Measurements from ENCODE around the gene CST6.
"Not testable (repeated sequence)": the region's sequence is repeated elsewhere in the genome, so short reads cannot be mapped to it uniquely, and the experiment has no call there.

Gene CST6

DNA sequence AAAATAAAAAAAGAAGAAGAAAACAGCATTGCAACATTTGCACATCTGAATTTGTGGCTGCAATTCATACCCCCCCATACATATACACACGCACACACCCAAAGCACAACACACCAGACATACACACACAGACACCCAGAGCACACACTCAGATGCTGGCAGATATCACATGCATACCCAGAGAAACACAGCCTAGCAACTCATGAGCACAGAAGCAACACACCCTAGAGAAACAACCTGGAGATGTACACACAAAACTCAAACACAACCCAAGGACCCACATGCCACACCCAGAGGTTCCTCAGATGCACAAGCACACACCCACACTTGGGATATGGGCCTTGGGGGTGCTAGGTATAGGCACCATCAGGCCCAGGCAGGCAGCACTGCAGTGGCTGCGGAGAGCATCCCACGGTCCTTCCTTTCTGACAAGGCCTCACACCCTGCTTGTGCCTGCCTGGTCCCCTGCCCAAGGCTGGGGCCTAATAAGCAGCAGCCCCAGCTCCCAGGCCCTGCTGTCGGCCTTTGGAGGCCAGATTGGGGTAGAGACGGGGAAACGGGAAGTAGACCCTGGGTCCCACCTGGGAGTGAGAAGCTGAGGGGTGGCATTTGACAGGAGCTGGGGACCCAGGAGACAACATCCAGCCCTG, 3.1 kb downstream of the CST6 start:
- no peak for DNase-seq

DNA sequence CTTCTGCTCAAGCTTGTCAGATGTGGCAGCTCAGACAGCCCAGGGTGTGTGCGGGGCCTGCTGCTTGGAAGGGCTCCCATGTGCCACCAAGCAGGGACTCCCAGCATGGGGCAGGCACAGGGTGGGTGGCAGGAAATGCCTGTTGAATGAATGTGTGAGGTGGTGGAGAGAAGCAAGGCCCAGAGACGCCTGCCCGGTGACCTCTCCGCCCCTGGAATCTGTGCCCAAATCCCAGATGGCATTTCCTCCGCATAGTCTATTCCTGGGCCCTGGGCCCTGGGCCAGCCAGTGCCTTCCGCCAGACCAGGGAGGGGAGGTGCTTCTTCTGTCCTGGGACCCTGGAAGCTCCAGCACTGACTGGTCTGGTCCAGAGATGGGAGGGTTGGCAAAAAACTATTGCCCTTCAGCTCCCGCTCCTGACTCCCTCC, 3.7 kb downstream of the CST6 start:
- no peak for DNase-seq

- DNase-seq = no peak
These were observed 4.4 kb downstream of the CST6 start for GRCh38 chr11:66015936-66016792.

DNA sequence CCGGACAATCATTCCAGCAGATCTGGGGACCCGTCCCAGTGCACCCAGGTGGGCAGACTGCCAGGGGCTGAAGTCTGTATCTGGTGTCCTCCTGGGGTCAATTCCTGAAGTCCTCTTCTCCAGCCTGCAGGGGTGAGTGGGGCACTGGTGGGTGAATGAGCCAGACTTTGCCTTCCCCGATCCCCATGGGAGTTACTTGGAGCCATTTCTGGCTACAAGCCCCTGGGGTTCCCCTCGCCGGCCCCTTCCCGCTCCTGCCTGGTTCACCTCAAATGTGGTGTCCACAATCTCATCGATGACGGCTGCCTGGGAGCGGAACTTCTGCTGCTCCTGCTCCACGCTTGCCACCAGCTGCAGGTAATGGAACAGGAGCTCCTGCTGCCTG, 5.0 kb downstream of the CST6 start:
- no peak for DNase-seq

DNA sequence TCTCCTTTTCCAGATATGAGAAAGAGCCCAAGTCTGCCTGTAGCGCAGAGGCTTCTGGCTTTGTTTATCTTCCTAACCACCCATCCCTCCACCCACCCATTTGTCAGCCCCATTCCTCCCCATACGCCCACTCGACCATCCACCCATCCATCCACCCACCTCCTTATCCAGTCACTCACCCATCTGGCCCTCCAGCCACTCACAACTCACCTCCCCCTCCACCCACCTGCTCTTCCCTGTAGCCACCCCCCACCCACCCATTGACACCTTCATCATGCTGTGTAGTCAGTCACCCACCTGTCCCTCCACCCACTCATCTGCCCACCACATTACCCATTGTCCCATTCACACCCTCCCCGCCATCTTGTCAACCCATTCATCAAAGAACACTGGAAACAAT, 5.5 kb downstream of the CST6 start:
- no peak for DNase-seq

DNA sequence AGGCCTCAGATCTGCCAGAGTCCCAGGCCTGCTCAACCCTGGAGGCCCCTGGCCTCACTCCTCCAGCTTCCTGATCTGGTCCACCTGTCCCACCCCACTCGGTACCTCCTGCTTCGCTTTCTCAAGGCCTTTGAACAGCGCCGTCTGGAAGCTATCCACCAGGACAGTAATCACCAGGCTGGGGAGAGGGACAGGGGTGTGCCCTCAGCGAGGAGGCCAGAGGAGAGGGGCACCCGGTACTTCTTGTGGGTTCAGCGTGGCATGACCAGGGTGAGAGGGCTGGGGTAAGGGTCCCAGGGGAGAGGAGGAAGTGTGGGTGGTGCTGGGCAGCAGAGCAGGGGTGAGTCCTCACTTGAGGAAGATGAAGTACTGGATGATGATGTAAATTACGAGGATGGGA, 8.4 kb downstream of the CST6 start:
- DNase-seq = no peak

DNA sequence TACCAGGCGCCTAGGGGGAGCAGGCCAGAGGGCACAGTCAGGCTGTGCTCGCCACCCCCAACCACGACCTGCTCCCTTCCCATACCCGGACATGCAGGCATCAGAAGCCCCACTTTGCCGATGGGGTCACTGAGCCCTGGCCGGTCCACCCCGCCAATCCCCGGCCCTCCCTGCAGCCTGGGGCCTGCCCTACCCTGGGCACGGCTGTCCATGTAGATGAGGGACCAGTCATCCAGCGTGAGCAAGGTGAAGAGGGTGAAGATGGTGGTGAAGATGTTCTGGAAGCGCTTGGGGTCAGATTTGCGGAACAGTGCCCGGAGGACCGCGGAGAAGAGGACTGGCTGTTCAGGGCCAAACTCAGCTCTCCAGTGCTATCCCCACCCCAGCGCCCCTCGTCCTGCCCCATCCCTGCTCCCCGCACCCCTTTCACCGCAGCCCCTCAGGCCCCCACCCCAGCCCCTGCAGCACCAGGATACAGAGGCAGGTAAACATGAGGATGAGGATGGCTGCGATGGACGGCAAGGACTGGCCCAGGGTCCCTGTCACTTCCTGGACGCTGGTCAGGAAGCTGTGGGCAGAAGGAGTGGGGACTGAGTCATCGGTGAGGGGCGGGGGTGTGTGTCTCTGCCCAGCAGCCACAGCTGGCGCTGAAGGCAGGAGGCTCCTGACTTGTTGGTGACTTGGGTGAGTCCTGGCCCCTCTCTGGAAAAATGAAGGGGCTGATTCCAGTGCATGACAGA, 9.0 kb downstream of the CST6 start:
- no peak for DNase-seq

DNA sequence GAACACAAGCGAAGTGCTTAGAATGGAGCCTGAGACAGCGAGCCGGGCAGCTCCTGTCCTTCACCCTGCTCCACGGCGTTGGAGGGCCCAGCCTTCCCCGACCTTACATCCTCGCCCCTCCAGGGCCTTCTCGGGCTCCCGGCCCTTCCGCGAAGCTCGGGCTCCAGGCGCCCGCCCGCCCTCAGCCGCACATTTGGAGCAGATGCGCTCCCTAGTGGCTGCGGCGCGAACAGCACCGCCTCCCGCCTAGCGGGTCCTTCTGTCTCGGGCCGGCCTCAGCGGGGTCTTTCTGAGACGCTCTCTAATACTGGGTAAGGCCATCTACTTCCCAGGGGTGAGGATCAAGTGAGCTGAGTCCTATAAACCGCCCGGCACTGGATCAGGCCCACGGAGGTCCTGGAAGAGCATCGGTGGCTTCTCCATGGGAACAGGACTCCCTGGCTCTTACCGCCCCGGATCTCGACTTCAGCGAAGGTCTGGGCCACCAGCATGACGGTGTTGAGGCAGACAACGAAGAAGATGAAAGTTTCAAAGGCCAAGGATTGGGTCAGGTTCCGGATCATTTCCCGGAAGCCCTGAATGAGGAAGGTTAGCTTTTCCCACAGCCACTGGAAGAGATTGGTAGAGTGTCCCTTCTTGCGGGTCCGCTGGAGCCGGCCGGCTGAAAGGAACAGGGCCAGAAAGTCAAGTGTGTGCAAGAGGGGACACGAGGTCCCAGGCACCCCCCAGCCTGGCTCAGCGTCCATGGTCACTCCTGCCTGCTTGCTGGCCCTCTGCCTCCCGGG, 10.8 kb downstream of the CST6 start:
- DNase-seq = peak in 41 of 56 donors; percentile 2 to 78 (median 22)

- DNase-seq = not testable (repeated sequence)
These were observed 11.3 kb downstream of the CST6 start for GRCh38 chr11:66023186-66023440.

- DNase-seq = no peak
These were observed 14.3 kb downstream of the CST6 start, which contains the start of gene CATSPER1 for GRCh38 chr11:66026017-66026529. Gene CATSPER1, minus strand, starts transcription at chr11:66026479. Its CDS starts 100 bp downstream, at chr11:66026379.

DNA sequence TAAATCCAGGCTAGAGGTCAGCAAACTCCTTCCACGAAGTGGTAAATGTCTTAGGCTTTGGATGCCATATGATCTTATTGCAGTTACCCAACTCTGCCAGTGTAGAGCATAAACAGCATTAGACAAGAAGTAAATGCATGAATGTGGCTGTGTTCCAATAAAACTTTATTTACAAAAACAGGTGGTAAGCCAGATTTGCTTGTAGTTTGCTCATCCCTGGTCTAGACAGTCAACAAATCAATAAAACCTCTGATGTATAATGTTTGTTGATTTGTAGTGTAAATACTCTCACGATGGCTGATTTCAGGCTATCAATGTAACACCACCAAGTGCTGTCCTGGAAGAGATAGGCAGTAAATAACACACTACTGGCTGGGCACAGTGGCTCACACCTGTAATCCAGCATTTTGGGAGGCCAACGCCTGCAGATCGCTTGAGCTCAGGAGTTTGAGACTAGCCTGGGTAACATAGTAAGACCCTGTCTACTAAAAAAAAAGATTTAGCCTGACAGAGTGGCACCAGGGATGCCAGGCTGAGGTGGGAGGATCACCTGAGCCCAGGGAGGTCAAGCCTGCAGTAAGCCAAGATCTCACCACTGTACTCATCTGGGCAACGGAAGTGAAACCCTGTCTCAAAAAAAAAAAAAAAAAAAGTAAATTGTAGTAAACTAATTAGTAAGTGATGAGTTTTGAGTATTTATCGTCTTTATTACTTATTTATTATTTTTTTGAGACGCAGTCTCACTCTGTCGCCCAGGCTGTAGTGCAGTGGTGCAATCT, 21.3 kb downstream of the CST6 start:
- DNase-seq = no peak

DNA sequence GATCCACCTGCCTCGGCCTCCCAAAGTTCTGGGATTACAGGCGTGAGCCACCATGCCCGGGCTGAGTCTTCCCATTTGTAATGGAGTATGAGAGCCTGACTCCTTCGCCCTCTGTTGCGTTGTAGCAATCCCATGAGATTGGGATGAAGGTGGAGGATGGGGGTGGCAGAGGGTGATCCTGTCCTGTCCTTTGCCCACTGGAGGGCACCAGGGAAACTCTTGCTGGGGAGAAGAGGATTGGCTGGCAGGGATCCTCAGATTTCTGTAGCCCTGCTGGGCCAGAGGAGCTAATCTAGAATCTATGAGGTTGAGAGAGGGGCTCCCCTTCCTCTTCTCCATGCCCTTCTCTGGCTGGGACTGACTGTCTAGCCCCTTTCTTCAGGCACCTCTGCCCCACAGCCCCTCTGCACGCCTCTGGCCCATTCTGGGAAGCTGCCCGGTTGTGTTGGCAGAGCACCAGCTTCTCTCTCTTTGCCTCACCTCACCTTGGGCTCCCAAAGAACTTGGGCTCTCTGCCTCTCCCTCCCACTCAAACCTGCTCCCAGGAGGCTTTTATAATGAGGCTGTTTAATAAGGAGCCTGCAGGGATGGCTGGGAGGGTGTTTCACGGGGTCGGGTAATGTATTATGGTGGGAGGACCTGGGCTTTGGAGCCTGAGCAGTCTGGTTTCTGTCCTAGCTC, 24.0 kb downstream of the CST6 start:
- no peak for DNase-seq

- DNase-seq = no peak
These were observed 24.5 kb downstream of the CST6 start for GRCh38 chr11:66036334-66036710.

- no peak for DNase-seq
These were observed 25.5 kb downstream of the CST6 start for GRCh38 chr11:66037327-66037726.

DNA sequence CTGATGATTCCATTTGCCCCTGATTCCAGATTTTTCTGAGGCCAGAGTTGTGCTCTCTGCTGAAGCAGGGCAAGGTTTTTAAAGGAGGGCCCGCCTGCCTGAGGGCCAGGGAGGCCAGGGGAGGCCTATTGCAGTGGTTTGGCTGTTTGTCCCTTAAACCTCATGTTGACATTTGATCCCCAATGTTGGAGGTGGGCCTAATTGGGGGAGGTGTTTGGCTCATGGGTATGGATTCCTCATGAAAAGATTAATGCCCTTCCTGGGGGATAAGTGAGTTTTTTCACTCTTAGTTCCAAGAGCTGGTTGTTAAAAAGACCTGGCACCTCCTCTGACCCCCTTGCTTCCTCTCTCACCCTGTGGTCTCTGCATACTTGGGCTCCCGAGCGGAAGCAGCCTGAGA, 28.0 kb downstream of the CST6 start:
- DNase-seq = no peak

DNA sequence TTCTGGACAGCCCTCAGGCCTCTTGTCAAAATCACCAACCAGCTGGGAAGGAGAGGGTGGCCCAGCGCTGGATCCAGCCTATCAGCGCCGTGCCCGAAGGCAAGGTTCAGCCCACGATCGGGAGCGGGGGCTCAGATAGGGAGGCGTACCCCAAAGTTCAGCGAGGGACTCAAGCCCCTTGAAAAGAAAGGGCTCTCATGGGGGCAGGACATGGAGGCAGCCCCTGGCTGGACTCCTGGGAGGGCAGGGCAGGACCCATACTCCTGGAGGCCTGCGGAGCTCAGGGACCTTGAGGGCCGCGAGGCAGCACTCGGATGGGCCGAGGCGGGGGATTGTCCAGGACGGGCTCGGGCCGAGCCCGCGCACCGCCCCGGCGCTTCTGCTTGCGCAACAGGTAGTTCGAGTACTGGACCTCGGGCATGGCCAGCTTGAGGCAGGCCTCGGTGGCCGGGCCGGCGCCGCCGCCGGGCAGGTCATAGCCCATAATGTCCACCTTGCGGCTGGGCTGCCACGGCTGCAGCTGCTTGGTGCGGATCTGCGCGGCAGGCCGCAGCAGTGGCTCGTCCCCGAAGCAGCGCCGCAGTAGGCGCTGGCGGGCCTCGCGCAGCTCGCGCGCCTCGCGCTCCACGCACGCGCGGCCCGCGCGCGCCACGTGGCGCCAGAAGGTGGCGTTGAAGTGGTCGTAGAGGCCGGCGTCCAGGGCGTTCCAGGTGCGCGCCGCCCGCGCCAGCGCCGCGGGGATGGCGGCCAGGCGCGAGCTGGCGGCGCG, 30.6 kb downstream of the CST6 start:
- no peak for DNase-seq

- no peak for DNase-seq
These were observed 31.4 kb downstream of the CST6 start for GRCh38 chr11:66042996-66043906.

GRCh38 chr11:66044757-66045156, 32.9 kb downstream of the CST6 start:
- no peak for DNase-seq
